Right renal cortex interstitium (tissue), 3 donors: ENCODE data around the gene KLHL35. TPM values are rescaled to one million over a fixed set of nuclear protein-coding genes. Genes with fewer than 3 reads are reported as not detected.

Experiments
- DNase-seq, 3 donors: peaks; one replicate each; pipeline ENCODE4 v3.0.0-alpha.2; 2013; ENCODE audit warnings: low read depth in 3 of 3, low spot score in 2 of 3
- polyA plus RNA-seq, 3 donors: library from polyadenylated mRNA; unstranded; fragments of 120-200 nt; gene quantifications; one replicate each; pipeline ENCODE4 v1.2.1, GENCODE V29; 2013; ENCODE audit not compliant: insufficient read length in 3 of 3

Gene KLHL35
- polyA plus RNA-seq, 3 donors: 0.45 to 0.62 (median 0.58) TPM

GRCh38 chr11:75470476-75471080 lies 37.6 kb upstream of the KLHL35 start:
- no peak for DNase-seq

GRCh38 chr11:75469785-75470405 lies 36.9 kb upstream of the KLHL35 start:
- no peak for DNase-seq

- no peak for DNase-seq
Measured at GRCh38 chr11:75468534-75469340, 35.7 kb upstream of the KLHL35 start.

- no peak for DNase-seq
Measured at GRCh38 chr11:75467881-75468280, 34.9 kb upstream of the KLHL35 start.

- DNase-seq: no peak
Measured at GRCh38 chr11:75467311-75467710, 34.3 kb upstream of the KLHL35 start.

GRCh38 chr11:75465701-75466531 lies 32.9 kb upstream of the KLHL35 start:
- no peak for DNase-seq

- DNase-seq: no peak
Measured at GRCh38 chr11:75463106-75463774, 30.2 kb upstream of the KLHL35 start.

GRCh38 chr11:75462117-75462653 lies 29.2 kb upstream of the KLHL35 start:
- DNase-seq: no peak

- no peak for DNase-seq
Measured at GRCh38 chr11:75461151-75461550, 28.1 kb upstream of the KLHL35 start.

GRCh38 chr11:75456596-75457183 lies 23.7 kb upstream of the KLHL35 start:
- DNase-seq: no peak

GRCh38 chr11:75454987-75455386 lies 22.0 kb upstream of the KLHL35 start:
- DNase-seq: no peak

- no peak for DNase-seq
Measured at GRCh38 chr11:75453916-75454655, 21.1 kb upstream of the KLHL35 start.

GRCh38 chr11:75450826-75451821 lies 18.1 kb upstream of the KLHL35 start:
- no peak for DNase-seq

GRCh38 chr11:75450236-75450635 lies 17.2 kb upstream of the KLHL35 start:
- DNase-seq: no peak

- DNase-seq: no peak
Measured at GRCh38 chr11:75449776-75450175, 16.8 kb upstream of the KLHL35 start.

GRCh38 chr11:75449271-75449670 lies 16.3 kb upstream of the KLHL35 start:
- no peak for DNase-seq

GRCh38 chr11:75447415-75447814 lies 14.4 kb upstream of the KLHL35 start:
- DNase-seq: no peak
